ENCODE measurements around the gene TSPAN16. TPM values are rescaled to one million over a fixed set of nuclear protein-coding genes. Genes with fewer than 3 reads are reported as not detected.

The TSPAN16 gene
- total RNA-seq, 1 donor from 2014 or later, result not detected

GRCh38 chr19:11361771-11362731 is 66.1 kb downstream of the TSPAN16 start:
- intact Hi-C loops (cut with micrococcal nuclease), result no loop called here
- Mint-ChIP-seq H3K4me1 (no peaks in the 10 kb centered on the region), H3K36me3 (ENCODE audit: low read depth) (peaks cover 13% of the 10 kb centered on the region), H3K4me3 (no peak overlapping the region), H3K27ac (no peak overlapping the region), H3K27me3 (peaks cover 3% of the 10 kb centered on the region), H3K9me3 (no peaks in the 10 kb centered on the region)
- ATAC-seq (ENCODE audit: low read depth) (no peak), DNase-seq (no peak)
- TF ChIP-seq, protein P1, sequence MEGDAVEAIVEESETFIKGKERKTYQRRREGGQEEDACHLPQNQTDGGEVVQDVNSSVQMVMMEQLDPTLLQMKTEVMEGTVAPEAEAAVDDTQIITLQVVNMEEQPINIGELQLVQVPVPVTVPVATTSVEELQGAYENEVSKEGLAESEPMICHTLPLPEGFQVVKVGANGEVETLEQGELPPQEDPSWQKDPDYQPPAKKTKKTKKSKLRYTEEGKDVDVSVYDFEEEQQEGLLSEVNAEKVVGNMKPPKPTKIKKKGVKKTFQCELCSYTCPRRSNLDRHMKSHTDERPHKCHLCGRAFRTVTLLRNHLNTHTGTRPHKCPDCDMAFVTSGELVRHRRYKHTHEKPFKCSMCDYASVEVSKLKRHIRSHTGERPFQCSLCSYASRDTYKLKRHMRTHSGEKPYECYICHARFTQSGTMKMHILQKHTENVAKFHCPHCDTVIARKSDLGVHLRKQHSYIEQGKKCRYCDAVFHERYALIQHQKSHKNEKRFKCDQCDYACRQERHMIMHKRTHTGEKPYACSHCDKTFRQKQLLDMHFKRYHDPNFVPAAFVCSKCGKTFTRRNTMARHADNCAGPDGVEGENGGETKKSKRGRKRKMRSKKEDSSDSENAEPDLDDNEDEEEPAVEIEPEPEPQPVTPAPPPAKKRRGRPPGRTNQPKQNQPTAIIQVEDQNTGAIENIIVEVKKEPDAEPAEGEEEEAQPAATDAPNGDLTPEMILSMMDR (IDR thresholded peaks at IDR 0.05), result no peak
- CTCF ChIA-PET, result no interaction called here
- POLR2A ChIA-PET, result no interaction called here

DNA sequence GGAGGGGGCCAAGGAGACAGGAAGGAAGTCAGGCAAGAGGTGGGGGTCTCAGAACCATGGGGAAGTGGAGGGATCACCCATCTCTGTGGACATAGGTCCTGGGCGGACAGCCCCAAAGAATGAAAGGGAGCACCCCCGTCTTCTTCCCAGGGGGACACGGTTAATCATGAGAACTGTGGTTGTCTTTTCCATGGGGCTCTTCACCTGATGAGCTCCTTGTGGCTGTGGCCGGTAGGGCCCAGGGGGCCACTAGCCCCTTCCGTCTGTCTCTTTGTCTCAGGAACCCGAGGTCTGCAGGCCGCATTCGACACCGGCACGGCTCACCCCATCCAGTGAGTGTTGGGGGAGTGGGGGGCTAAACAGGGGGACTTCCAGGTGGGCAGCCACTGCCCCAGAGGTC is 67.9 kb downstream of the TSPAN16 start:
- POLR2A ChIA-PET, result interaction anchor here (0.7 to 0.8 kb wide), 2 partner anchors 17 to 1810 kb away, joined by 3 to 5 read pairs; no protein-coding TSS in a partner anchor
- CTCF ChIA-PET, result no interaction called here

GRCh38 chr19:11364296-11364904 is 68.4 kb downstream of the TSPAN16 start:
- Mint-ChIP-seq H3K4me1 (peaks cover 2% of the 10 kb centered on the region), H3K27ac (no peak overlapping the region), H3K27me3 (no peaks in the 10 kb centered on the region), H3K4me3 (no peak overlapping the region), H3K9me3 (no peaks in the 10 kb centered on the region), H3K36me3 (ENCODE audit: low read depth) (peaks cover 27% of the 10 kb centered on the region)
- ChIA-PET POLR2A (no interaction called here), CTCF (no interaction called here)
- TF ChIP-seq, protein P1 (IDR thresholded peaks at IDR 0.05), result no peak
- ATAC-seq (ENCODE audit: low read depth) (no peak), DNase-seq (no peak)
- intact Hi-C loops (cut with micrococcal nuclease), result no loop called here

More for the DNA sequence above, 67.9 kb downstream of the TSPAN16 start:
- H3K36me3 Mint-ChIP-seq (ENCODE audit: low read depth), result peaks cover 22% of the 10 kb centered on the region
- TF ChIP-seq, protein P1 (IDR thresholded peaks at IDR 0.05), result no peak
- no peak overlapping the region for H3K27ac Mint-ChIP-seq
- ATAC-seq (ENCODE audit: low read depth), result no peak
- H3K4me1 Mint-ChIP-seq, result no peaks in the 10 kb centered on the region
- no peaks in the 10 kb centered on the region for H3K27me3 Mint-ChIP-seq
- H3K9me3 Mint-ChIP-seq, result no peaks in the 10 kb centered on the region
- intact Hi-C loops (cut with micrococcal nuclease), result no loop called here
- no peak overlapping the region for H3K4me3 Mint-ChIP-seq
- no peak for DNase-seq

GRCh38 chr19:11364935-11365334 is 69.0 kb downstream of the TSPAN16 start:
- no peak for DNase-seq
- H3K4me1 Mint-ChIP-seq, result peaks cover 2% of the 10 kb centered on the region
- ChIA-PET POLR2A (no interaction called here), CTCF (no interaction called here)
- no peak for ATAC-seq (ENCODE audit: low read depth)
- intact Hi-C loops (cut with micrococcal nuclease), result no loop called here
- TF ChIP-seq, protein P1 (IDR thresholded peaks at IDR 0.05), result no peak
- H3K27me3 Mint-ChIP-seq, result no peaks in the 10 kb centered on the region
- no peaks in the 10 kb centered on the region for H3K9me3 Mint-ChIP-seq
- H3K4me3 Mint-ChIP-seq, result no peak overlapping the region
- peaks cover 30% of the 10 kb centered on the region for H3K36me3 Mint-ChIP-seq (ENCODE audit: low read depth)
- H3K27ac Mint-ChIP-seq, result no peak overlapping the region

Other genes starting within 250 kb of the TSPAN16 start
- 20.9 and 24.1 TPM in 2 replicates for gene LDLR, start 206.7 kb upstream of the TSPAN16 start, total RNA-seq
- 0.98 and 1.3 TPM in 2 replicates for gene SPC24, start 140.4 kb upstream of the TSPAN16 start, total RNA-seq
- gene KANK2, start 98.6 kb upstream of the TSPAN16 start, total RNA-seq, result 2.3 and 3.3 TPM in 2 replicates
- gene ANGPTL8, start 56.5 kb upstream of the TSPAN16 start, total RNA-seq, result not detected in 2 replicates
- 7.7 and 9.6 TPM in 2 replicates for gene DOCK6, start 33.6 kb upstream of the TSPAN16 start, total RNA-seq
- 4.5 and 6.2 TPM in 2 replicates for gene RAB3D, start 43.5 kb downstream of the TSPAN16 start, total RNA-seq
- 61.8 and 68.1 TPM in 2 replicates for gene TMEM205, start 50.1 kb downstream of the TSPAN16 start, total RNA-seq
- 27.6 and 32.1 TPM in 2 replicates for gene CCDC159, start 50.4 kb downstream of the TSPAN16 start, total RNA-seq
- 1.5 and 2.2 TPM in 2 replicates for gene PLPPR2, start 59.3 kb downstream of the TSPAN16 start, total RNA-seq
- 4.3 and 5.1 TPM in 2 replicates for gene SWSAP1, start 78.5 kb downstream of the TSPAN16 start, total RNA-seq
- gene EPOR, start 88.2 kb downstream of the TSPAN16 start, total RNA-seq, result 1.8 and 2.5 TPM in 2 replicates
- gene RGL3, start 123.2 kb downstream of the TSPAN16 start, total RNA-seq, result 0.32 and 0.33 TPM in 2 replicates
- gene ODAD3, start 139.0 kb downstream of the TSPAN16 start, total RNA-seq, result 0.29 TPM in 1 of 2 replicates, not detected in the other
- gene PRKCSH, start 139.5 kb downstream of the TSPAN16 start, total RNA-seq, result 287 and 289 TPM in 2 replicates
- not detected in 2 replicates for gene ELAVL3, start 184.9 kb downstream of the TSPAN16 start, total RNA-seq
- 10.3 and 14.1 TPM in 2 replicates for gene ZNF653, start 209.7 kb downstream of the TSPAN16 start, total RNA-seq
- 49.3 and 54.2 TPM in 2 replicates for gene ECSIT, start 233.0 kb downstream of the TSPAN16 start, total RNA-seq
- not detected in 2 replicates for gene CNN1, start 242.7 kb downstream of the TSPAN16 start, total RNA-seq